ENCODE data around the gene PDGFRB.
"Not testable (repeated sequence)": the region's sequence is repeated elsewhere in the genome, so short reads cannot be mapped to it uniquely, and the experiment has no call there.

The PDGFRB gene

GRCh38 chr5:150084754-150085153 lies 70.9 kb downstream of the PDGFRB start:
- DNase-seq (ENCODE audit: low read depth in 2 of 2) = not testable (repeated sequence)

DNA sequence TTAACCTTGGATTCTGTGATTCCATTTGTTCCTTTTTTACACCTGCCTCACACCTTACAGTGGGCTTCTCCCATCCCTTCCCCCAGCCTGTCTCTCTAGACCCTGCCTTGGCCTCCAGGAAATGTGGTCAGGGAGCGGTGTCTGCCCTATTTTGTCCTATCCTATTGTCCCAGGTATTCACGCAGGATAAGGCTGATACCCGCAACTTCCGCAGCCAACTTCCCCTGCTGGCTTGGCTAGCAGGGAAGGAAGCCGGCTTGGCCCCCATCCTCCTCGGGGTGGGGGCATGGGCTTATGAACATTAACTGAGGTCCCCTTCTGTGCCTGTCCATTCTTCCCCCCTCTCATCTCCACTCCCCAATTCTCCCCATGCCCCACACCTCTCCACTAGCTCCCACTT lies 72.8 kb downstream of the PDGFRB start:
- DNase-seq (ENCODE audit: low read depth in 2 of 2) = no peak

DNA sequence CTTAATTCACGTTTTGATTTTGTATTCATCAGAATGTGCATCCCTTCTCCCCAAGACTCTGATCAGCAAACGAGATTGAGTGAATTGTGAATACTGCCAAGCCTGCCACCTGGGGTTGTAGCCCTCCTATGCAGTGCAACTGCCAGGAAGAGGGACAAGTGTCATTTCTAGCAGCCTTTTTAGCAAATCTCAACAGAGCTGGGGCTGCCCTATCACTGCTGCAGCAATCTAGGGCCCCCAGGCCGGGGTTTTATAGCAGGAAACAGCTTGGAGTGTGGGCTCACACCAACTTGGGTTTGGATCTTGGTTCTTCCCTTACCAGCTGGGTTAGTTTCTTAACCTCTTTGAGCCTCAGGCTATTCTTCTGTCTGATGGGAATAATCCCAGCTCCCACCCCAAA lies 73.3 kb downstream of the PDGFRB start:
- no peak for DNase-seq (ENCODE audit: low read depth in 2 of 2)

DNA sequence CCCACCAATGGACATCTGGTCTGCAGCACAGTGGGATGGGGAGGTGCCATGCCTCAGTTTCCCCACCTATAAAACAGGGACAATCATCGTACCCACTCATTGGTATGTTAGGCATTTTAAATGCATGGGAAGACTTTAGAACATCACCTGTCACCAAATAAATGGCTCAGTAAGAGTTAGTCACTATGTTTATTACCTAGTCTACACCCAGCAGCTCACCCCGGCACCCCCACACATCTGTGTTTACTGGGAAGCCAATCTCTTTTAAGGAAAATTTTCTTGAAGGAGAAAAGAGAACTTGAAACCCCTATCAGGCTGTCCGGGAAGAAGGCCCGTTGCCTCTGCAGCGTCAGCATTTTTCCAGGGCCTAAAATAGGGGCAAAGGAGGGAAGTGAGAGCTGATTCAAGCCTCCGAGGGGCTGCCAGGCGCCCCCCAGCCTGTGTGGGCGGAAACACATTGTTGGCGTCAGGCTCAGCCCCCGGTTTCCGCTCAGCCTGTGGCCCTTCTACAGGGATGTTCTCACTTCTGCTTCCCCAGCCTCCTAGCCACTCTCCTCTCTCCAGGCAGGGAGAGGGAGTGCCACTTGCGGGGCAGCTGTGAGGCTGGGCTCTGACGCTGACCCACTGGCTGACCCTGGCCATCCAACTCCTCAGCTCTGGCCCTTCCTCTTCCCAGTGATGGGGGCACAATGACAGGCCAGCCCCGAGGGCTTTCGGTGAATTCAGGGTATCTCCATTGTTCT lies 73.9 kb downstream of the PDGFRB start:
- no peak for DNase-seq (ENCODE audit: low read depth in 2 of 2)

- DNase-seq (ENCODE audit: low read depth in 2 of 2) = no peak
These were observed 74.8 kb downstream of the PDGFRB start for GRCh38 chr5:150080696-150081435.

- no peak for DNase-seq (ENCODE audit: low read depth in 2 of 2)
These were observed 75.7 kb downstream of the PDGFRB start for GRCh38 chr5:150079909-150080461.

- DNase-seq (ENCODE audit: low read depth in 2 of 2) = no peak
These were observed 76.6 kb downstream of the PDGFRB start for GRCh38 chr5:150078802-150079689.

GRCh38 chr5:150077996-150078801 lies 77.4 kb downstream of the PDGFRB start:
- DNase-seq (ENCODE audit: low read depth in 2 of 2) = no peak

DNA sequence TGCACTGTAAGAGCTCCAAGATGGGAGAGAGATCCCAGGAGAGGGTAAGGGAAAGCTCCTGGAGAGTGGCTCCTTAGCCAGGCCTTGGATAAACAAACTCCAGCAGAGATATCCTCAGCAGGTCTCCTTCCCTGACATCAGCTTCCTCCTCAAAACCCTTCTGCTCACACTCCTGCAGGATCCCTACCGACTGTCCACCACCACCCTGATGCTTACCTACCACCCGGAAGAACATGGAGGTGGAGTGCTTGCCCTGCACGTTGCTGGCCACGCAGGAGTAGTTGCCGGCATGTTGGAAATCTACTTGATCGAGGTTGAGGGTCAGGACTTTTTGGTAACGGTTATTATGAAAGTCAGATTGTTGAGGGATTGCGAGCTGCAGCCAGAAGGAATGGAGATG lies 78.6 kb downstream of the PDGFRB start:
- DNase-seq (ENCODE audit: low read depth in 2 of 2) = no peak

DNA sequence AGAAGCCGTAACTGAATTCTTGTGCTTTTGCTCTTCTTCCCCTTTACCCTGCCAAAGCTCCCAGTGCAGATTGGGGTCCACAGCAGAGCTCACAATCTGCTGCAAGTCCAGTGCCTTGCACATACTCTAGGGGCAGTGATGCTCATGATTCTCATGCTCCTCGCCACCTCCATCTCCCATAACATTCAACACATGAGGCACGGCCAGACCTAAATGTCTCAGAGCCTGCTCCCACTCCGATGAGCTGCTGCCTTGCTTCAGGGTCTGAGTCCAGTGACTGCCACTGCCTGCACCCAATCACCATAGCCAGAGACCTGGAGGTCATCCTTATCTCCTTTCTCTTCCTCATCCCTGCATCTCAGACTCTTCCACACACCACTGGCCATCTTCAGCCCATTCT lies 79.8 kb downstream of the PDGFRB start:
- no peak for DNase-seq (ENCODE audit: low read depth in 2 of 2)

- no peak for DNase-seq (ENCODE audit: low read depth in 2 of 2)
These were observed 80.4 kb downstream of the PDGFRB start for GRCh38 chr5:150075233-150075632.

DNA sequence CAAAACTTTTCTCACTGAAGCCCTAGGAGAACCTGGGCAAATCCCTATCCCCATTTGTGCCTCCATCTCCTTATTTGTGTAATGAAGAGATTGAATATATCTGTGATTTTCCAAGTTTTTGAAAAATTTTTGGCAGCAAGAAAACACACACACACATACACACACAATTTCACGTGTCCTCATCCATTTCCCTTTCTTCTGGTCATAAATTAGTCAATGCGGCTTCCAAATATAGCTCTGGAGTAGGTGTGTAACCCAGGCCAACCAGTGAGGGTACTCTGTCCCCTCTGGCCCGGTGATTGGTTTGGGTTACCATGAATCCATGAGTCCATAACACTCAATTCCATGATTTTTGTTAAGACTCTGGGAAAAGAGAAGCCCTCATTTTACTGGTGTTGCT lies 82.0 kb downstream of the PDGFRB start:
- DNase-seq (ENCODE audit: low read depth in 2 of 2) = no peak

GRCh38 chr5:150073086-150073625 lies 82.5 kb downstream of the PDGFRB start:
- DNase-seq (ENCODE audit: low read depth in 2 of 2) = no peak

DNA sequence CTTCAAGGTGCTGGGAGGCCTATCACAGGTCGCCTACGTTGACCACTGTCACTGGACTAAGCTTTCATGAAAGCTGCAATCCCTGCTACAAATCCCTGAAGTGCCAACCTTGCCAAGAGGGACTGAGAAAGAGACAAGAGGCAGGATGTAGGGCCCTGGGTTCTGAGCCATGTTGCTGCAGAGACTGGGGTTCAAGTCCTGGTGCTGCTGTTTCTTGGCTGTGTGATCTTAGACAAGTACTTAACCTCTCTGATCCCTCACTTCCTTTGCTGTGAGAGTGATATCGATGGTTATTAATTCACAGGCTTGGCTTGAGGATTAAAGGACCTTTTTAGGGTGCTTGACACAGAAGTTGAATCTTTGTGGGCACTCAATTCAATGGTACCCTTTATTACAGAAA lies 84.8 kb downstream of the PDGFRB start:
- DNase-seq (ENCODE audit: low read depth in 2 of 2) = no peak

DNA sequence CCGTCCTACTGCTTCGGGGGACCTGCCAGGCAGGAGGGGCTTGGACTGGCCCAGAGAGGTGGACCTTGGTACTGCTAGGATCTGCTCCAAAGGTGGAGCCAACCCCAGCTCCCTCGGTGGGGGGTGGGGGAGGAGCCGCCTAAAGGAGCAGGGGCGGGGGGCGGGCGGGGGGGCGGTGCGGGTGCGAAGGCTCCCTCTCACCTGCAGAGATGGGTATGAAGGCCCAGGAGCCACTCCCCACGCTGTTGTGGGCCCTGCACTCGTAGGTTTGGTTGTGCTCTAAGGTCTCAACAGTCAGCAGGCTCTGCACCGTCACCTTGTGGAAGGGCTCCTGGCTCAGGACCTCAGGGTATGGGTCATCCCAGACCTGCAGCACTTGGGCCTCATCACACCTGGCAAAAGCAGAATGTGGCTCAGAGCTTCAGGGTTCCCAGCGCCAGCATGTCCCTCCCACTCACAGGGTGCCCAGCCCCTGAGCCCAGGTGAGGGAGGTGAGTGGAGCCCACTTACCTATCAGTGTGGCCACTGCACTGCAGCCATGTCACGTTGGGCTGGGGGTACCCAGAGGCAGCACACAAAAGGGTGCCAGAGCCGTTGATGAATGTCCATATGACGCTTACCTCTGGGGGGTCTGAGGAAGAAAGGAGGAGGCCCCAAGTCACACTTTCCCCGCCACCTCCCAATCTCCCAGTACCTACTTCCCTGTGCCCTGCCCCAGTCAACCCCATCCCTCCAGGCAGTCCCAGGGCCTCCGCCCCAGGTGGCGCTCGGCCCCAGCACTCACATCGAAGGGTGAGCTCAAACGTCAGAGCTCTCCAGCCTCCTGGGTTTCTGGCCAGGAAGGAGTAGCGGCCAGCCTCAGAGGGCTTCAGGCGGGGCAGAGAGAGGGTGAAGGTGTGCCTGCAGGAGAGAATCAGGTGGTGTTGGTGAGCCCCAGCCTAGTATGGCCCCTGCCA lies 85.7 kb downstream of the PDGFRB start:
- no peak for DNase-seq (ENCODE audit: low read depth in 2 of 2)

GRCh38 chr5:150068961-150069645 lies 86.5 kb downstream of the PDGFRB start:
- DNase-seq (ENCODE audit: low read depth in 2 of 2) = no peak

DNA sequence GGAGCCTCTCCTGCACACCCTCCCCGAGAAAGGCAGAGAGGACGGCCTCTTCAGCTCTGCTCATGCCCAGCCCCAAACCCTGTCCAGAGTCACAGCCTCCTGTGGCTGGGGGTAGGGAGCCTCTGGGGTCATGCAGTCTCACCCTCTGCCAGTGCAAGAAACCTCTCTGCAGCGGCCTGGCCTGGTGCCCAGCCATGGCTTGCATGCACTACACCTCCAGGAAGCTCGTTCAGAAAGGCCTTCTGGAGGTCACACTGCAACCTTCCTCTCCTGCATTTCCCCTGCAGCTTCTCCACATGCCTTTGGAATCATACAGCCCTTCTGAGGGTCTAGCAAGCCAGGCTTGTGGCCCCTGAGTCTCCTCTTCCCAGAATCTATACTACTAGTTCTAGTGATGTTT lies 87.2 kb downstream of the PDGFRB start:
- no peak for DNase-seq (ENCODE audit: low read depth in 2 of 2)

GRCh38 chr5:150068071-150068470 lies 87.6 kb downstream of the PDGFRB start:
- no peak for DNase-seq (ENCODE audit: low read depth in 2 of 2)

DNA sequence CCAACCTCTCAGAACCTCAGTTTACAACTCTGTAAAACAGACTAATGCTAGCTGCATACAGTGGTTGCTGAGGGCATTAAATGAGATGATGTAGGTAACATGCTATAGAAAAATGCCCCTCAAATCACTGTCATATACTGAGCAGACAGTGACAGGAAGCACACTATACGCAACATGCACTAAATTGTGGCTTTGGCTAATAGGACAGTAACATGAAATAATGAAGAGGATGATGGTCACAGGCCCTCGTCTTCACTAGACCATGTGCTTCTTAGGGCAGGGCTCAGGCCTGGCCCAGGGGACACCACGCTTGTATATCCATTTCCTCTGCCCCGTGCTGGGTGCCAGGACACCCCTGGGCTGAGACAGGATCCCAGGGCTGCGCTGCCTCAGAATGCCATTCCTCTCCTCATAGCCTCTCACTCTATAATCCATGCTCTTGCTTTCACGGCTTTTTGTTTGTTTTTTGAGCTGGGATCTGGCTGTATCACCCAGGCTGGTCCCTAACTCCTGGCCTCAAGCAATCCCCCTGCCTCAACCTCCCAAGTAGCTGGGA lies 88.2 kb downstream of the PDGFRB start:
- DNase-seq (ENCODE audit: low read depth in 2 of 2) = no peak

Measured in stimulated activated CD4-positive, alpha-beta T cell treated with anti-CD3 and anti-CD28 coated beads, Interleukin-12 subunit alpha, Interleukin-12 subunit beta, amount 100 ng/mL, for 24 hours (primary cell).